Right cardiac atrium (tissue), 5 donors: Measurements from ENCODE around the gene UBE3A. TPM values are rescaled to one million over a fixed set of nuclear protein-coding genes. Genes with fewer than 3 reads are reported as not detected.
A peak's percentile ranks its signal among the peaks of the same experiment; 100 is the strongest.

ENCODE experiments used
- ATAC-seq, 2 donors: fragments of 200-7000 bp; cut with Tn5 transposase; one replicate each; pipeline versions ENCODE4 v1.8.0 to v1.9.1; 2020; ENCODE audit warnings: moderate library complexity in 2 of 2, mild to moderate bottlenecking in 1 of 2
- DNase-seq, 3 donors: peaks; one replicate each; pipeline ENCODE4 v3.0.0-alpha.2; 2020
- H3K27ac ChIP-seq: one replicate; pipeline ENCODE4 v1.5.1; 2013; ENCODE audit warnings: mild to moderate bottlenecking, low read length, control low read depth, moderate library complexity
- H3K27me3 ChIP-seq: one replicate; pipeline ENCODE4 v1.6.1; 2013; ENCODE audit not compliant: control insufficient read depth, insufficient read depth
- H3K4me1 ChIP-seq: one replicate; pipeline ENCODE4 v1.6.1; 2013; ENCODE audit warnings: low read length; ENCODE audit not compliant: control insufficient read depth, insufficient read depth
- H3K4me3 ChIP-seq: one replicate; pipeline ENCODE4 v1.5.1; 2013; ENCODE audit warnings: low read length, control low read depth
- H3K9me3 ChIP-seq: one replicate; pipeline ENCODE4 v1.6.1; 2013; ENCODE audit warnings: low read length; ENCODE audit not compliant: control insufficient read depth
- WGBS: extraction: QIAGEN DNeasy Blood & Tissue Kit; methylation state at CpG from one replicate; pipeline ENCODE4 v1.1.7; 2013; 5-methylcytosine and 5-hydroxymethylcytosine counted together
- intact Hi-C, 4 donors: fragments of 100-400 bp; cut with DNase I; formaldehyde crosslinking; loops; one replicate each; pipeline versions ENCODE4 v1.11.0 to v1.14.0; 2022 to 2023
- polyA plus RNA-seq: library from polyadenylated mRNA; stranded (reverse); fragments of 200-250 nt; gene quantifications from one replicate; pipeline ENCODE4 v1.2.3, GENCODE V29; 2013
- total RNA-seq, 4 donors: library from RNA; stranded (reverse); fragmentation: NEBNext Ultra II Directional; extraction: Animal tissue kit (Norgen Biotek cat#: 25700); gene quantifications; one replicate each; pipeline ENCODE4 v1.2.1, GENCODE V29; 2021
- donor health status: healthy with polysubstance abuse.
- donor health status: DM: no; HTN: yes; CAD: no.
- donor health status: DM: no; HTN: no; CAD: no.
- donor health status: DM: no; HTN: yes; CAD: no; lungs with severe emphysema.
- donor health status: DM: yes; HTN: yes; CAD: no.

The UBE3A gene
- total and polyA plus RNA-seq, 5 donors = 30.7 to 119 (median 106) TPM

GRCh38 chr15:25374143-25374542, 64.7 kb downstream of the UBE3A start:
- no peak overlapping the region for H3K27ac ChIP-seq
- no peak for ATAC-seq
- H3K27me3 ChIP-seq = no peaks in the 10 kb centered on the region
- no peaks in the 10 kb centered on the region for H3K9me3 ChIP-seq
- peaks cover 3% of the 10 kb centered on the region for H3K4me1 ChIP-seq
- no peak for DNase-seq
- WGBS = 75% methylated on average over 3 of the region's 3 CpGs
- no peak overlapping the region for H3K4me3 ChIP-seq
- intact Hi-C loops = no loop called here

- Histone ChIP-seq H3K4me3 (no peak overlapping the region), H3K4me1 (peaks cover 3% of the 10 kb centered on the region), H3K9me3 (no peaks in the 10 kb centered on the region), H3K27ac (no peak overlapping the region), H3K27me3 (no peaks in the 10 kb centered on the region)
- WGBS = 78% methylated on average over 1 of the region's 1 CpG
- DNase-seq (no peak), ATAC-seq (peak in 1 of 2 donors; percentile 31)
- intact Hi-C loops = no loop called here
Measured at GRCh38 chr15:25372298-25372697, 66.5 kb downstream of the UBE3A start.

GRCh38 chr15:25368850-25369249, 70.0 kb downstream of the UBE3A start:
- DNase-seq (no peak), ATAC-seq (no peak)
- Histone ChIP-seq H3K27ac (no peak overlapping the region), H3K4me3 (no peak overlapping the region), H3K9me3 (no peaks in the 10 kb centered on the region), H3K4me1 (peaks cover 1% of the 10 kb centered on the region), H3K27me3 (no peaks in the 10 kb centered on the region)
- intact Hi-C loops = no loop called here
- WGBS = 97% methylated on average over 1 of the region's 1 CpG

- 80% methylated on average over 1 of the region's 1 CpG for WGBS
- H3K4me3 ChIP-seq = no peak overlapping the region
- no peaks in the 10 kb centered on the region for H3K9me3 ChIP-seq
- no peaks in the 10 kb centered on the region for H3K27me3 ChIP-seq
- H3K4me1 ChIP-seq = peaks cover 1% of the 10 kb centered on the region
- no peak for ATAC-seq
- H3K27ac ChIP-seq = no peak overlapping the region
- intact Hi-C loops = no loop called here
- no peak for DNase-seq
Measured at GRCh38 chr15:25366058-25366457, 72.8 kb downstream of the UBE3A start.

GRCh38 chr15:25362545-25362944, 76.3 kb downstream of the UBE3A start:
- Histone ChIP-seq H3K4me1 (no peaks in the 10 kb centered on the region), H3K9me3 (no peaks in the 10 kb centered on the region), H3K27ac (no peak overlapping the region), H3K4me3 (no peak overlapping the region), H3K27me3 (no peaks in the 10 kb centered on the region)
- DNase-seq (no peak), ATAC-seq (no peak)
- intact Hi-C loops = no loop called here
- 43% methylated on average over 1 of the region's 1 CpG for WGBS

- peaks cover 2% of the 10 kb centered on the region for H3K9me3 ChIP-seq
- no peak for ATAC-seq
- no peak overlapping the region for H3K4me3 ChIP-seq
- intact Hi-C loops = loop anchor here in 1 of 4 donors (10.0 kb wide), 1 partner anchor 87 kb away; the partner anchor contains the start of gene UBE3A
- 99% methylated on average over 2 of the region's 2 CpGs for WGBS
- H3K27ac ChIP-seq = no peak overlapping the region
- no peaks in the 10 kb centered on the region for H3K27me3 ChIP-seq
- H3K4me1 ChIP-seq = peaks cover 2% of the 10 kb centered on the region
- no peak for DNase-seq
Measured at GRCh38 chr15:25347707-25348106, 91.1 kb downstream of the UBE3A start.

- intact Hi-C loops = loop anchor here in 1 of 4 donors (10.0 kb wide), 1 partner anchor 88 kb away; the partner anchor contains the start of gene UBE3A
- no peak overlapping the region for H3K4me3 ChIP-seq
- 94% methylated on average over 3 of the region's 3 CpGs for WGBS
- H3K4me1 ChIP-seq = peaks cover 2% of the 10 kb centered on the region
- ATAC-seq (no peak), DNase-seq (no peak)
- H3K9me3 ChIP-seq = peaks cover 2% of the 10 kb centered on the region
- no peaks in the 10 kb centered on the region for H3K27me3 ChIP-seq
- H3K27ac ChIP-seq = peak overlapping the region; percentile 97
Measured at GRCh38 chr15:25346371-25346770, 92.5 kb downstream of the UBE3A start.

GRCh38 chr15:25345943-25346342, 92.9 kb downstream of the UBE3A start:
- H3K4me3 ChIP-seq = no peak overlapping the region
- H3K9me3 ChIP-seq = peaks cover 2% of the 10 kb centered on the region
- peak overlapping the region; percentile 97 for H3K27ac ChIP-seq
- no peaks in the 10 kb centered on the region for H3K27me3 ChIP-seq
- peak; percentile 86 to 97 for ATAC-seq
- peak; percentile 32 to 66 (median 60) for DNase-seq
- intact Hi-C loops = loop anchor here in 1 of 4 donors (10.0 kb wide), 1 partner anchor 89 kb away; the partner anchor contains the start of gene UBE3A
- H3K4me1 ChIP-seq = peaks cover 2% of the 10 kb centered on the region
- WGBS = 75% methylated on average over 3 of the region's 3 CpGs

- Histone ChIP-seq H3K9me3 (peaks cover 2% of the 10 kb centered on the region), H3K4me1 (peaks cover 2% of the 10 kb centered on the region), H3K27ac (no peak overlapping the region), H3K27me3 (no peaks in the 10 kb centered on the region), H3K4me3 (no peak overlapping the region)
- WGBS = 94% methylated on average over 3 of the region's 3 CpGs
- DNase-seq (no peak), ATAC-seq (no peak)
- intact Hi-C loops = loop anchor here in 1 of 4 donors (10.0 kb wide), 1 partner anchor 92 kb away; the partner anchor contains the start of gene UBE3A
Measured at GRCh38 chr15:25342629-25343028, 96.2 kb downstream of the UBE3A start.

GRCh38 chr15:25339431-25339830, 99.4 kb downstream of the UBE3A start:
- Histone ChIP-seq H3K4me1 (no peaks in the 10 kb centered on the region), H3K27ac (no peak overlapping the region), H3K4me3 (no peak overlapping the region), H3K9me3 (no peaks in the 10 kb centered on the region), H3K27me3 (no peaks in the 10 kb centered on the region)
- DNase-seq (no peak), ATAC-seq (no peak)
- intact Hi-C loops = loop anchor here in 1 of 4 donors (10.0 kb wide), 1 partner anchor 95 kb away; the partner anchor contains the start of gene UBE3A
- WGBS = 94% methylated on average over 2 of the region's 2 CpGs

GRCh38 chr15:25335279-25335678, 103.5 kb downstream of the UBE3A start:
- WGBS = 98% methylated on average over 4 of the region's 4 CpGs
- Histone ChIP-seq H3K4me3 (no peak overlapping the region), H3K4me1 (no peaks in the 10 kb centered on the region), H3K9me3 (no peaks in the 10 kb centered on the region), H3K27me3 (no peaks in the 10 kb centered on the region), H3K27ac (no peak overlapping the region)
- DNase-seq = no peak
- intact Hi-C loops = loop anchor here in 1 of 4 donors (10.0 kb wide), 1 partner anchor 100 kb away; the partner anchor contains the start of gene UBE3A
- no peak for ATAC-seq

GRCh38 chr15:25333049-25333448, 105.8 kb downstream of the UBE3A start:
- Histone ChIP-seq H3K9me3 (no peaks in the 10 kb centered on the region), H3K4me1 (no peaks in the 10 kb centered on the region), H3K27me3 (no peaks in the 10 kb centered on the region), H3K4me3 (no peak overlapping the region), H3K27ac (no peak overlapping the region)
- 96% methylated on average over 2 of the region's 2 CpGs for WGBS
- intact Hi-C loops = loop anchor here in 1 of 4 donors (10.0 kb wide), 1 partner anchor 102 kb away; the partner anchor contains the start of gene UBE3A
- DNase-seq (no peak), ATAC-seq (no peak)
